ENCODE results near the gene TNS4. TPM values are rescaled to one million over a fixed set of nuclear protein-coding genes. Genes with fewer than 3 reads are reported as not detected.
A peak's percentile ranks its signal among the peaks of the same experiment; 100 is the strongest.

The TNS4 gene
- total RNA-seq, 1 experiment from 2014 or later = 36.6 TPM

DNA sequence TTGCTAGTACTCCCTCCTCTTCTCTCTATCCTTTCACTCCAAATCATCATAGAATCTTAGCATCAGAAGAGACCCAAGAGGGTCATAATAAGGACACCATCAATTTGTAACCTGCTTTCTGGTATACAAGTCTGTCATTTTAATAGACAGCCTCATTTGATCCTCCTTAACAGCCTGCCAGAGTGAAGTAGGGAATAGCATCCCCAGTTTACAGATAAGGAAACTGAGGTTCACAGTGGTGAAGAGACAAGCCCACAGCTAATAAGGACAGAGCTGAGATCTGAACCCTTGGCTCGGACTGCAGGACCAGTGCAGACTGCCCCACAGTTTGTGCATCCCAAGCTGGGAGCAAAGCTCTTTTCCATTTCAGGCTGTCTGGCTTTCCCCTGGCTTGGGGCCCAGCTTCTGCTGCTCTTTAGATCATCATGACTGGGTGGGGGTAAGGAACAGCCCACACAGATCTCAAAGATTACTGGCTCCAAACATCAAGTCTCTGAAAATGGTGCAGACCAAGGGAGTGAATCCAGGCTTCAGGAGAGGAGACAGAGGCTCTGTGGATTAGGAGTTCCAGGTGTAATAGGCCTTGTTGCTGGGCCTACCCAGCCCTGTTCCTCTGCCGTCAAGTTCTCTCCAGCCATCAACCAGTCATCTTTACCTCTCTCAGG is 68.4 kb downstream of the TNS4 start:
- Histone ChIP-seq H3K4me1 (ENCODE audit: control insufficient read depth in 1 of 2, insufficient read depth in 2 of 2, low read length in 2 of 2) (no peaks in the 10 kb centered on the region; a peak in 1 of 4 replicates), H3K27ac (ENCODE audit: low read depth, low read length) (no peak overlapping the region), H4K20me1 (ENCODE audit: insufficient read depth) (no peaks in the 10 kb centered on the region), H3K9me3 (ENCODE audit: control insufficient read depth in 1 of 2, insufficient read depth in 1 of 2, low read depth in 1 of 2, low read length in 2 of 2) (no peaks in the 10 kb centered on the region), H3K9me2 (ENCODE audit: insufficient read depth) (no peaks in the 10 kb centered on the region), H3K4me3 (replicated peaks in 1 of 2; ENCODE audit: low read depth in 1 of 2, low read length in 2 of 2) (no peak overlapping the region), H3K27me3 (ENCODE audit: insufficient read depth, low read length) (no peaks in the 10 kb centered on the region), H3K9ac (ENCODE audit: low read length) (no peak overlapping the region), H2AFZ (ENCODE audit: low read depth, low read length, poor library complexity, severe bottlenecking) (peak overlapping the region; percentile 60), H3K36me3 (ENCODE audit: control insufficient read depth in 1 of 2, insufficient read depth in 2 of 2, low read length in 2 of 2) (no peaks in the 10 kb centered on the region), H3K79me2 (ENCODE audit: insufficient read depth, low read length) (no peaks in the 10 kb centered on the region), H3K4me2 (ENCODE audit: low read length) (no peak overlapping the region)
- 0 out of 2 replicates have a peak, but pooled peaks have one; percentile 15 for ATAC-seq
- intact Hi-C loops (cut with micrococcal nuclease) = no loop called here
- DNase-seq (ENCODE audit: low read depth, low spot score) = no peak
- POLR2A ChIA-PET = no interaction called here
- RAD21 ChIA-PET (ENCODE audit: low non-redundant PET in 1 of 2, low total read pairs in 2 of 2, uncharacterized antibody in 2 of 2, unreplicated experiment in 2 of 2) = no interaction called here
- BruUV-seq (replicated peaks) = no TSS peak
- TF ChIP-seq CEBPB (IDR thresholded peaks at IDR 0.05; ENCODE audit: low read depth) = no peak
- TF ChIP-seq ZFX (IDR thresholded peaks at IDR 0.05) = peak; percentile 18; the same call in 1 of the 2 replicates
- TF ChIP-seq, protein P1, sequence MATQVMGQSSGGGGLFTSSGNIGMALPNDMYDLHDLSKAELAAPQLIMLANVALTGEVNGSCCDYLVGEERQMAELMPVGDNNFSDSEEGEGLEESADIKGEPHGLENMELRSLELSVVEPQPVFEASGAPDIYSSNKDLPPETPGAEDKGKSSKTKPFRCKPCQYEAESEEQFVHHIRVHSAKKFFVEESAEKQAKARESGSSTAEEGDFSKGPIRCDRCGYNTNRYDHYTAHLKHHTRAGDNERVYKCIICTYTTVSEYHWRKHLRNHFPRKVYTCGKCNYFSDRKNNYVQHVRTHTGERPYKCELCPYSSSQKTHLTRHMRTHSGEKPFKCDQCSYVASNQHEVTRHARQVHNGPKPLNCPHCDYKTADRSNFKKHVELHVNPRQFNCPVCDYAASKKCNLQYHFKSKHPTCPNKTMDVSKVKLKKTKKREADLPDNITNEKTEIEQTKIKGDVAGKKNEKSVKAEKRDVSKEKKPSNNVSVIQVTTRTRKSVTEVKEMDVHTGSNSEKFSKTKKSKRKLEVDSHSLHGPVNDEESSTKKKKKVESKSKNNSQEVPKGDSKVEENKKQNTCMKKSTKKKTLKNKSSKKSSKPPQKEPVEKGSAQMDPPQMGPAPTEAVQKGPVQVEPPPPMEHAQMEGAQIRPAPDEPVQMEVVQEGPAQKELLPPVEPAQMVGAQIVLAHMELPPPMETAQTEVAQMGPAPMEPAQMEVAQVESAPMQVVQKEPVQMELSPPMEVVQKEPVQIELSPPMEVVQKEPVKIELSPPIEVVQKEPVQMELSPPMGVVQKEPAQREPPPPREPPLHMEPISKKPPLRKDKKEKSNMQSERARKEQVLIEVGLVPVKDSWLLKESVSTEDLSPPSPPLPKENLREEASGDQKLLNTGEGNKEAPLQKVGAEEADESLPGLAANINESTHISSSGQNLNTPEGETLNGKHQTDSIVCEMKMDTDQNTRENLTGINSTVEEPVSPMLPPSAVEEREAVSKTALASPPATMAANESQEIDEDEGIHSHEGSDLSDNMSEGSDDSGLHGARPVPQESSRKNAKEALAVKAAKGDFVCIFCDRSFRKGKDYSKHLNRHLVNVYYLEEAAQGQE (IDR thresholded peaks at IDR 0.05; ENCODE audit: low read depth) = no peak
- TF ChIP-seq SP1 (IDR thresholded peaks at IDR 0.05; ENCODE audit: low read depth) = no peak
- TF ChIP-seq SIN3A (IDR thresholded peaks at IDR 0.05; ENCODE audit: low read depth) = no peak
- TF ChIP-seq CBX3 (IDR thresholded peaks at IDR 0.05; ENCODE audit: low read depth) = no peak
- TF ChIP-seq, protein P2, sequence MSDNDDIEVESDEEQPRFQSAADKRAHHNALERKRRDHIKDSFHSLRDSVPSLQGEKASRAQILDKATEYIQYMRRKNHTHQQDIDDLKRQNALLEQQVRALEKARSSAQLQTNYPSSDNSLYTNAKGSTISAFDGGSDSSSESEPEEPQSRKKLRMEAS (IDR thresholded peaks at IDR 0.05) = no peak
- CTCF ChIA-PET = interaction anchor here (0.6 to 1.6 kb wide), 2 partner anchors 15 to 139 kb away, joined by 3 to 6 read pairs; partner anchors contain the start of gene TOP2A
